A673 (cell line): ENCODE results near the gene MYO1F.

Experiments
- EZH2 ChIP-seq: fragments of 200-600 bp; sonication (generic); IDR thresholded peaks from 2 replicates; pipeline ENCODE4 v1.6.1; 2017; ENCODE audit warnings: borderline replicate concordance, low read depth, mild to moderate bottlenecking, mixed read lengths, antibody characterized with exemption, low read length; ENCODE audit not compliant: poor library complexity, severe bottlenecking
- TF ChIP-seq, protein P1 (sequence below): fragments of 300-800, 200-600 bp; sonication (generic); conservative IDR thresholded peaks from 2 replicates; pipeline ENCODE4 v1.5.1; 2017; ENCODE audit warnings: low read depth, mild to moderate bottlenecking, antibody characterized with exemption, low read length, moderate library complexity, mixed read lengths

DNA sequence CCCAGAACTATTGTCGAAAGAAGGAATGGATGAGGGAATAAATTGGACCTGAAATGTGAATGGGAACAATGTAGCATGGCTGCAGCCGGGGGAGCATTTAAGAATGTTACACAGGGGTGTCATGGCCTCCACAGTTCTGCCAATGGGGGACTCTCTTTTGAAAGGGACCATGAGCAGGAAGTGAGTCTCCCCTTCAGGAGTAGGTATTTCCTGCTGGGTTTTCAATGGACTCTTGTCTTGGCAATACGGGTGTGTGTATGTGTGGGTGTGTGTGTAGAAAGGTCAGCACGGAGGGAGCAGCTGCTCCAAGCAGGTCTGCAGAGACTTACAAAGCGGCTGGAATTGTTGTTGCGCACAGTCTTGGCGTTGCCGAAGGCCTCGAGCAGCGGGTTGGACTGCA, 24.4 kb downstream of the MYO1F start:
- TF ChIP-seq, protein P1, sequence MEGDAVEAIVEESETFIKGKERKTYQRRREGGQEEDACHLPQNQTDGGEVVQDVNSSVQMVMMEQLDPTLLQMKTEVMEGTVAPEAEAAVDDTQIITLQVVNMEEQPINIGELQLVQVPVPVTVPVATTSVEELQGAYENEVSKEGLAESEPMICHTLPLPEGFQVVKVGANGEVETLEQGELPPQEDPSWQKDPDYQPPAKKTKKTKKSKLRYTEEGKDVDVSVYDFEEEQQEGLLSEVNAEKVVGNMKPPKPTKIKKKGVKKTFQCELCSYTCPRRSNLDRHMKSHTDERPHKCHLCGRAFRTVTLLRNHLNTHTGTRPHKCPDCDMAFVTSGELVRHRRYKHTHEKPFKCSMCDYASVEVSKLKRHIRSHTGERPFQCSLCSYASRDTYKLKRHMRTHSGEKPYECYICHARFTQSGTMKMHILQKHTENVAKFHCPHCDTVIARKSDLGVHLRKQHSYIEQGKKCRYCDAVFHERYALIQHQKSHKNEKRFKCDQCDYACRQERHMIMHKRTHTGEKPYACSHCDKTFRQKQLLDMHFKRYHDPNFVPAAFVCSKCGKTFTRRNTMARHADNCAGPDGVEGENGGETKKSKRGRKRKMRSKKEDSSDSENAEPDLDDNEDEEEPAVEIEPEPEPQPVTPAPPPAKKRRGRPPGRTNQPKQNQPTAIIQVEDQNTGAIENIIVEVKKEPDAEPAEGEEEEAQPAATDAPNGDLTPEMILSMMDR: no peak
- TF ChIP-seq EZH2: no peak
